ENCODE data around the gene CPTP. TPM values are rescaled to one million over a fixed set of nuclear protein-coding genes. Genes with fewer than 3 reads are reported as not detected.

Gene CPTP
- total and polyA plus RNA-seq, 4 donors = 7.9 to 45.1 (median 22.5) TPM

GRCh38 chr1:1371364-1371745 lies 46.8 kb downstream of the CPTP start:
- DNase-seq (ENCODE audit: low spot score) = no peak
- no peaks in the 10 kb centered on the region for H3K9me3 ChIP-seq (ENCODE audit: control insufficient read depth in 4 of 4, low read length in 3 of 4)
- WGBS = 63% methylated on average over 12 of the region's 12 CpGs
- no peak overlapping the region for H3K27ac ChIP-seq (ENCODE audit: low read depth in 1 of 2, low read length in 2 of 2)
- H3K9ac ChIP-seq (ENCODE audit: low read depth in 1 of 2, low read length in 2 of 2) = no peak overlapping the region
- H3K4me3 ChIP-seq (ENCODE audit: low read depth in 1 of 3, low read length in 3 of 3) = no peak overlapping the region
- no peaks in the 10 kb centered on the region for H3K27me3 ChIP-seq (ENCODE audit: control insufficient read depth in 4 of 4, insufficient read depth in 4 of 4, low read length in 3 of 4)
- H3K4me1 ChIP-seq (ENCODE audit: control insufficient read depth in 4 of 4, insufficient read depth in 4 of 4, low read length in 3 of 4) = peaks cover 7 to 33% (median 28%) of the 10 kb centered on the region in 4 donors
- TF ChIP-seq EGR1 (IDR thresholded peaks at IDR 0.05; ENCODE audit: low read depth in 2 of 2) (no peak), MAX (IDR thresholded peaks at IDR 0.05) (no peak), JUND (IDR thresholded peaks at IDR 0.05) (no peak), FOXA1 (IDR thresholded peaks at IDR 0.05) (no peak), GABPA (IDR thresholded peaks at IDR 0.05 in 1 of 2, conservative IDR thresholded peaks at IDR 0.05 in 1 of 2) (no peak), TAF1 (conservative IDR thresholded peaks at IDR 0.05) (no peak), CTCF (IDR thresholded peaks at IDR 0.05; ENCODE audit: low read depth, low read length, missing input control) (no peak), FOXA2 (IDR thresholded peaks at IDR 0.05) (no peak), HNF4G (IDR thresholded peaks at IDR 0.05) (no peak), RAD21 (IDR thresholded peaks at IDR 0.05) (no peak), HNF4A (conservative IDR thresholded peaks at IDR 0.05) (no peak), YY1 (IDR thresholded peaks at IDR 0.05) (no peak), ZBTB33 (IDR thresholded peaks at IDR 0.05) (no peak), REST (IDR thresholded peaks at IDR 0.05) (no peak), NR2F2 (IDR thresholded peaks at IDR 0.05) (no peak)
- peaks cover 0 to 3% (median 0%) of the 10 kb centered on the region in 4 donors for H3K36me3 ChIP-seq (ENCODE audit: control insufficient read depth in 4 of 4, insufficient read depth in 3 of 4, low read depth in 1 of 4, low read length in 3 of 4)
